Nephron (organoid): ENCODE data around the gene SPATA31C1.

ENCODE experiments used
- H3K27ac Mint-ChIP-seq, 3 experiments: 2 replicates each; pipeline ENCODE4 v1.8.0; 2020; ENCODE audit warnings: mixed read lengths in 3 of 3, mild to moderate bottlenecking in 2 of 3, moderate library complexity in 1 of 3
- H3K27me3 Mint-ChIP-seq: 2 replicates; pipeline ENCODE4 v1.8.0; 2021; ENCODE audit warnings: low read depth, mild to moderate bottlenecking, moderate library complexity, mixed read lengths
- H3K36me3 Mint-ChIP-seq: 2 replicates; pipeline ENCODE4 v1.8.0; 2020; ENCODE audit warnings: low read depth, mixed read lengths
- H3K4me1 Mint-ChIP-seq: 2 replicates; pipeline ENCODE4 v1.8.0; 2020; ENCODE audit warnings: mixed read lengths
- H3K4me3 Mint-ChIP-seq, 3 experiments: 2 replicates each; pipeline ENCODE4 v1.8.0; 2020; ENCODE audit warnings: mild to moderate bottlenecking in 3 of 3, mixed read lengths in 3 of 3, moderate library complexity in 2 of 3
- H3K9me3 Mint-ChIP-seq: 2 replicates; pipeline ENCODE4 v1.8.0; 2020; ENCODE audit warnings: mixed read lengths
- CTCF ChIP-seq, 3 experiments: fragments of 200-600 bp; sonication (generic); IDR thresholded peaks; one replicate each; pipeline ENCODE4 v1.5.0; 2021; ENCODE audit warnings: antibody characterized with exemption in 3 of 3; ENCODE audit not compliant: unreplicated experiment in 3 of 3

The SPATA31C1 gene

GRCh38 chr9:87887661-87888480 lies 29.9 kb upstream of the SPATA31C1 start:
- H3K4me3 Mint-ChIP-seq, result no peak overlapping the region
- TF ChIP-seq CTCF (IDR thresholded peaks at IDR 0.05; ENCODE audit: unreplicated experiment in 3 of 3), result no peak
- no peaks in the 10 kb centered on the region for H3K9me3 Mint-ChIP-seq
- H3K27me3 Mint-ChIP-seq, result peaks cover 5% of the 10 kb centered on the region
- no peaks in the 10 kb centered on the region for H3K4me1 Mint-ChIP-seq
- H3K36me3 Mint-ChIP-seq, result no peaks in the 10 kb centered on the region
- no peak overlapping the region for H3K27ac Mint-ChIP-seq

GRCh38 chr9:87888501-87888900 lies 29.3 kb upstream of the SPATA31C1 start:
- Mint-ChIP-seq H3K27me3 (peaks cover 5% of the 10 kb centered on the region), H3K27ac (no peak overlapping the region), H3K9me3 (no peaks in the 10 kb centered on the region), H3K36me3 (no peaks in the 10 kb centered on the region), H3K4me3 (no peak overlapping the region), H3K4me1 (no peaks in the 10 kb centered on the region)
- TF ChIP-seq CTCF (IDR thresholded peaks at IDR 0.05; ENCODE audit: unreplicated experiment in 3 of 3), result no peak

- Mint-ChIP-seq H3K27ac (no peak overlapping the region), H3K36me3 (no peaks in the 10 kb centered on the region), H3K4me3 (no peak overlapping the region), H3K27me3 (peaks cover 5% of the 10 kb centered on the region), H3K4me1 (no peaks in the 10 kb centered on the region), H3K9me3 (peaks cover 4% of the 10 kb centered on the region)
- no peak for TF ChIP-seq CTCF (IDR thresholded peaks at IDR 0.05; ENCODE audit: unreplicated experiment in 3 of 3)
Observed at GRCh38 chr9:87889065-87889881, 28.5 kb upstream of the SPATA31C1 start.

- TF ChIP-seq CTCF (IDR thresholded peaks at IDR 0.05; ENCODE audit: unreplicated experiment in 3 of 3), result no peak
- no peaks in the 10 kb centered on the region for H3K4me1 Mint-ChIP-seq
- peaks cover 5% of the 10 kb centered on the region for H3K27me3 Mint-ChIP-seq
- H3K27ac Mint-ChIP-seq, result no peak overlapping the region
- no peak overlapping the region for H3K4me3 Mint-ChIP-seq
- H3K9me3 Mint-ChIP-seq, result peaks cover 6% of the 10 kb centered on the region
- H3K36me3 Mint-ChIP-seq, result no peaks in the 10 kb centered on the region
Observed at GRCh38 chr9:87889882-87890252, 27.9 kb upstream of the SPATA31C1 start.

- Mint-ChIP-seq H3K9me3 (peaks cover 6% of the 10 kb centered on the region), H3K4me1 (no peaks in the 10 kb centered on the region), H3K27me3 (no peaks in the 10 kb centered on the region), H3K27ac (no peak overlapping the region), H3K4me3 (no peak overlapping the region), H3K36me3 (no peaks in the 10 kb centered on the region)
- no peak for TF ChIP-seq CTCF (IDR thresholded peaks at IDR 0.05; ENCODE audit: unreplicated experiment in 3 of 3)
Observed at GRCh38 chr9:87890837-87891236, 26.9 kb upstream of the SPATA31C1 start.
